ENCODE measurements around the gene TENM4. TPM values are rescaled to one million over a fixed set of nuclear protein-coding genes. Genes with fewer than 3 reads are reported as not detected.

TENM4 gene
- total and polyA plus RNA-seq, 5 experiments from 2014 or later, result not detected

DNA sequence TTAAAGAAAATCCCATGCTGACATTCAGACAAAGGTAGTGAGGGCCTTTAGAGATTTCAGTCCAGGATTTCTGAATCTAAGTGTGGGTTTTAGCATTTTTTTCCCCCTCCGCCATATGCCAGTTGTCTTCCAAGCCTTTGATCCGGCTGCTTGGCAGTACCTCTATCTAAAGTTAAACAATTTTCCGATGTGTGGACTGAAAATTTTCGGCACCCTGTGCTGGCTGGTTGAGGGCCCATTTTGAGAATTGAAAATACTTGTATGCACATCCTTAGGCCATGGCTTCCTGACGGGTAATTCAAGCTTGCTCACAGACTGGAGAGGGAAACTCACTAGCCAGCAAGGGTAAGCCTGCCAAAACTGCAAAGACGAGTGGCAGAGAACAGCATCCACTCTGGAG, 734.3 kb downstream of the TENM4 start:
- Mint-ChIP-seq H3K9me3 (no peaks in the 10 kb centered on the region), H3K4me1 (no peaks in the 10 kb centered on the region), H3K36me3 (no peaks in the 10 kb centered on the region), H3K27me3 (peaks cover 0 to 11% (median 1%) of the 10 kb centered on the region in 5 donors), H3K4me3 (no peak overlapping the region), H3K27ac (no peak overlapping the region)
- POLR2A ChIA-PET, result no interaction called here
- ATAC-seq (no peak), DNase-seq (no peak)

DNA sequence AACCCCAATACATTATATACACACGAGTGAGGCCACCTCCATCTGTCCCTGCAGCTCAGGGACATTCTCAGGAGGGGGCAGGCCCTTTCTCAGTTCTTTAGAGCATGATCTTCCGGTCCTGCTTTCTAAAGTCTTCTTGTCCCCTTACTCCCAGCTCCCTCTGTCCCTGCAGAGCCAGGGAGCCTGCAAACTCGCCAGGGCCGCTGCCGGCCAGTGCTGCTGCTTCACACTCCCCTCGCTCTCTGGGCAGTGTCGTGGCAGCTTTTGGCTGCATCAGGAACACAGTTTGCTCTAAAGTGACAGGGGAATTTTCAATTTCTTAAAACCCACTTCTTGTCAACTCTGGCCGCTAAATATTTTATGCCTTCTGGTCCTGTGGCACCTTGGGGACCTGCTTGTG, 736.0 kb downstream of the TENM4 start:
- H3K27me3 Mint-ChIP-seq, result peaks cover 1 to 10% (median 6%) of the 10 kb centered on the region in 5 donors
- DNase-seq (no peak), ATAC-seq (no peak)
- no peaks in the 10 kb centered on the region for H3K4me1 Mint-ChIP-seq
- no peaks in the 10 kb centered on the region for H3K36me3 Mint-ChIP-seq
- no peaks in the 10 kb centered on the region for H3K9me3 Mint-ChIP-seq
- POLR2A ChIA-PET, result no interaction called here
- no peak overlapping the region for H3K27ac Mint-ChIP-seq
- no peak overlapping the region for H3K4me3 Mint-ChIP-seq

DNA sequence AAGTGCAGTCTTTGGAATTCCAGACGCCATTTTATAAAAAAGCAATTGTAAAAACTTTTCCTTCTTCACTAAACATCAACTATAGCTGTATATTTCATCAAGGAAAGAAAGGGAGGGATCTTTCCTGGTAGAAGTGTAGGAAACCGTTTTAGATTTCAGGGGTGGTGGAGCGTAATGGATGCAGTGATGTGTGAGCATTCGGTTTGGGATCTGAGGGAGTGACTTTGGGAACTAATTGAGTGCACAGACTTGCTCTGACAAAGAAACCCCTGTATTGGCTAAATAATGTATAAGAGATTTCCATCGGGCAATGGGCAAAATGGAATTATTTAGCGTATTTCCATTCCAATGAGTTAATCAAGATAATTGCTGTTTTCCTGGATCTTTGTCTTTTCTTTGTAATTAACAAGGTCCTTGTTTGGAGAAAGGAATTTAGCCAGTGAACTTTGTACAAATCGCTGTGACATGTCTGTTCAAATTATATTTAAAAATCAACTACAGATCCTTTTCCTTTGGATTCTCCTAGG, 741.2 kb downstream of the TENM4 start:
- POLR2A ChIA-PET, result no interaction called here
- peaks cover 14 to 35% (median 26%) of the 10 kb centered on the region in 5 donors for H3K27me3 Mint-ChIP-seq
- no peaks in the 10 kb centered on the region for H3K4me1 Mint-ChIP-seq
- no peak for DNase-seq
- H3K4me3 Mint-ChIP-seq, result no peak overlapping the region
- H3K36me3 Mint-ChIP-seq, result no peaks in the 10 kb centered on the region
- ATAC-seq, result no peak
- H3K27ac Mint-ChIP-seq, result no peak overlapping the region
- H3K9me3 Mint-ChIP-seq, result no peaks in the 10 kb centered on the region

DNA sequence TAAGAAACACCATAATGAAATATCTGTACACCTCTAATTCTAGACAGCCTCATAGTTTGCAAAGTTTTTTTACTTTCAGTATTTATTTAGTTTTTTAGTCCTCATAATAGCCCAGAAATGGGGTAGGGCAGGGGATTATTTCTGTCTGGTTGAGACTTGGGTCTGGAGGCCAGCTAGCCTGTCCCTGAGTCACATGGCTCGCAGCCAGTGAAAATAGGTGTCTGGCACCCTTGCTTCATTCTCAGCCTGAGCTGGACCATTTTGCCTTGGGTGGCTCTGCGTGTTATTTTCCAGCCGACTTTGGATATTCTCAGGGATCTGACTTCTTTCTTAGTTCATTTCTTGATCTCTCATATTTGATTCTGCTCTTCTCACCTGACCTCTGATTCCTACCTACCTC, 742.2 kb downstream of the TENM4 start:
- no peak for ATAC-seq
- Mint-ChIP-seq H3K9me3 (no peaks in the 10 kb centered on the region), H3K27me3 (peaks cover 20 to 35% (median 29%) of the 10 kb centered on the region in 5 donors), H3K27ac (no peak overlapping the region), H3K4me3 (no peak overlapping the region), H3K36me3 (no peaks in the 10 kb centered on the region), H3K4me1 (no peaks in the 10 kb centered on the region)
- POLR2A ChIA-PET, result no interaction called here
- DNase-seq, result no peak

DNA sequence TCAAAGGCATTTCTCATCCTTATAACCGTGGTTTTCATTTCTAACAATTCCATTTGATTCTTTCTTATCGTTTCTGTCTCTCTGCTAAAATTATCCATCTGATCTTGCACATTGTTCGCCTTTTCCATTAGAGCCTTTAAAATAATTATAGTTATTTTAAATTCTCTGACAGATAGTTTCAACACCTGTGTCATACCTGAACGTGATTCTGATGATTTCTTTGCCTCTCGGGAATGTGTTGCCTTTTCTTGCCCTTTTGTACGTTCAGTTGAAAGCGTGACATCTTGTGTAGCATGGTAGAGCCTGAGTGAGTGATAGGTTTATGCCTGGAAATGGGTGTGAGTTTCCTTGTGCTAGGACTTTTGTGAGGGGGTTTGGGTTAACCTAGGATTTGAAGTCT, 744.7 kb downstream of the TENM4 start:
- no peak overlapping the region for H3K27ac Mint-ChIP-seq
- H3K27me3 Mint-ChIP-seq, result peaks cover 21 to 44% (median 29%) of the 10 kb centered on the region in 5 donors
- POLR2A ChIA-PET, result no interaction called here
- no peak overlapping the region for H3K4me3 Mint-ChIP-seq
- no peaks in the 10 kb centered on the region for H3K4me1 Mint-ChIP-seq
- no peaks in the 10 kb centered on the region for H3K9me3 Mint-ChIP-seq
- no peaks in the 10 kb centered on the region for H3K36me3 Mint-ChIP-seq
- DNase-seq (no peak), ATAC-seq (no peak)

DNA sequence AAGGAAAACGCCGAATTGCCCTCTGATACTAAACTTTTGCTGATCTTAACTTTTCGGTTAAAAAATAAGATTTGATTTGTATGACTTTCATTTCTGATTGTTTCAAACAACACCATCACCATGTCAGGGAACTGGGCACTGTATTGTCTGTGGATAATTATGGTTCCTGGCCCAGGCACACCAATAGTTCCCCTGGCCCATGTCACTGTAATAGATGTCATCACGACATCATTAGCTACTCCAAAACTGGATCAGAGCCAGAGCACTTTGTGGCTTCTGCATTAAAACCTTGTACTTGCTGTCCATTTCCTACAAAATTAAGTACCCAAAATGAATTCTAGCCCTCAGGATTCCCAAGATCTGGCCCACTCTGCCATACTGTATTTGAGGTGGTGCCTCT, 746.7 kb downstream of the TENM4 start:
- no peak for DNase-seq
- H3K27me3 Mint-ChIP-seq, result peaks cover 21 to 42% (median 32%) of the 10 kb centered on the region in 5 donors
- no peak for ATAC-seq
- H3K4me1 Mint-ChIP-seq, result no peaks in the 10 kb centered on the region
- no peak overlapping the region for H3K4me3 Mint-ChIP-seq
- H3K36me3 Mint-ChIP-seq, result no peaks in the 10 kb centered on the region
- no peak overlapping the region for H3K27ac Mint-ChIP-seq
- no peaks in the 10 kb centered on the region for H3K9me3 Mint-ChIP-seq
- POLR2A ChIA-PET, result no interaction called here

DNA sequence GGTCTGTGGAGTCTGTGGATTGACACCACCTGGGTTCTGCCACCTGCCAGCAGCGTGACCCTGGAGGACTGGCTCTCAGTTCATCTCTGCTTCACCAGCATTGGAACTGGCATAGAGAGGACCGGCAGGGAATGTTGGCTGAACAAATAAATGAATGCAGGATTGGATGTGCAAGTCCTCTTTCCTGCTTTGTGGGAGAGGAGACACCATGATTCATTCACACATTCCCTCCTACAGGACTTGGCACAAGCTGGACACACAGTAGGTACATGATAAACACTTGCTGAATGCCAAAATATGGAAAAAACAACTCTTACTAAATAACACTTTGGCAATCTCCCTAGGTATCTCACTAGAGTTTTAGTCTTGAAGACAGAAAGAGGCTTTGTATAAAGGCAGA, 749.6 kb downstream of the TENM4 start:
- DNase-seq (no peak), ATAC-seq (no peak)
- no peaks in the 10 kb centered on the region for H3K9me3 Mint-ChIP-seq
- no peak overlapping the region for H3K27ac Mint-ChIP-seq
- H3K4me3 Mint-ChIP-seq, result no peak overlapping the region
- POLR2A ChIA-PET, result no interaction called here
- no peaks in the 10 kb centered on the region for H3K36me3 Mint-ChIP-seq
- no peaks in the 10 kb centered on the region for H3K4me1 Mint-ChIP-seq
- peaks cover 14 to 31% (median 24%) of the 10 kb centered on the region in 5 donors for H3K27me3 Mint-ChIP-seq

DNA sequence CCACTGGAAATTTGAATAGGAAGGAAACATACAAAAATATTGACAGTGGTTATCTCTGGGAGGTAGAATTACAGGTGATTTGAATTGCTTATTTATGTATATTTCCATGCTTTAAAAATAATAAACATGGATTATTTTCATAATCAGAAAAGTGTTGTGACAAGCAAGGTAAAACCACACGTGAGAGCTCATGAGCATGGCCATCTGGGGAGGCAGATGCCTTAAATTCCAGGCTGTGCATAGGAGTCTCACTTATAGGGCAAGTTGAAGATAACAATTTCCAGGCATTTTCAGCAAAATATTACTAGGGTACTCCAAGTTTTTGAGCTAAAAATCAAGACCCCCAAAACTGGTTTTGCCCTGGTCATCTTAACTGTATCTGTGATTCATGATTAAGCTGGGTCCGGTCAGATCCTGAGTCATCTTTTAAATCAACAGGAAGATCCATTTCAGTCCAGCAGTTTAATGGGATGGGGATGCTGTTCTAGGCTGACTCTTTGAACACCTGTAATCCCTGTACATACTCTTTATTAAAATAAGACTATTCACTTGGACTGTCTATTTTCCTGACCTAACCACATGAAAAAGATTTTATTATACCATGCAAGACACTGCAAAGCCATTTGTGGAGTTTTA, 750.4 kb downstream of the TENM4 start:
- H3K4me3 Mint-ChIP-seq, result no peak overlapping the region
- no peaks in the 10 kb centered on the region for H3K4me1 Mint-ChIP-seq
- H3K9me3 Mint-ChIP-seq, result no peaks in the 10 kb centered on the region
- H3K27ac Mint-ChIP-seq, result no peak overlapping the region
- DNase-seq (no peak), ATAC-seq (no peak)
- POLR2A ChIA-PET, result no interaction called here
- H3K27me3 Mint-ChIP-seq, result peaks cover 10 to 36% (median 22%) of the 10 kb centered on the region in 5 donors
- H3K36me3 Mint-ChIP-seq, result no peaks in the 10 kb centered on the region

DNA sequence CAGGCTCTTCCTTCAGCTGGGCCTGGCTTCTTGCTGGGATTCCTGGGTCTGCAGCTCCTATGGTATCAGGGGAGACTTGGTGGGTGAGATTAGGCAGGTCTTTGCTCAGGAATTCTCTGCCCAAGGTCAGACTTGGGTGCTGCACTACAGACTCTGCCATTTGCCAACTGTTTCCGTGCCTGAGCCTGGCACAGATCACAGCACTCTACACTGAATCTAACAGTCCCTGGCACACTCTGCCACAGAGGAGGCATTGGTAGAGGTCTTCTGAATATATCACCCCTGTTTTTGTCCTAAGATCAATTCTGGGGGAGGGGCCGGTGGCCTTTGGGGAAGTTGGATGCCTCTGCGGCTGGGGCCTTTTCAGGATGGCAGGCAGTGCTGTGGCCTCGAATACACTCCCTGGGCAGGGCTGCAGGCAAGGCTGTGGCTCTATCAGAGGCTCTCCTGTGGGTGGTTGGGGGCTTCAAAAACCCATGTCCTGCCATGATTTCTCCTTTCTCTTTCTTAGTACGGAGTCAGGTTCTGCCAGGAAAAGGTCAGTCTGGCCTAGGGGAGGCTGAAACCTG, 751.2 kb downstream of the TENM4 start:
- peaks cover 12 to 43% (median 22%) of the 10 kb centered on the region in 5 donors for H3K27me3 Mint-ChIP-seq
- DNase-seq (no peak), ATAC-seq (no peak)
- POLR2A ChIA-PET, result no interaction called here
- no peaks in the 10 kb centered on the region for H3K4me1 Mint-ChIP-seq
- no peaks in the 10 kb centered on the region for H3K36me3 Mint-ChIP-seq
- peaks cover 0 to 3% (median 0%) of the 10 kb centered on the region in 9 donors for H3K9me3 Mint-ChIP-seq
- no peak overlapping the region for H3K4me3 Mint-ChIP-seq
- H3K27ac Mint-ChIP-seq, result no peak overlapping the region

DNA sequence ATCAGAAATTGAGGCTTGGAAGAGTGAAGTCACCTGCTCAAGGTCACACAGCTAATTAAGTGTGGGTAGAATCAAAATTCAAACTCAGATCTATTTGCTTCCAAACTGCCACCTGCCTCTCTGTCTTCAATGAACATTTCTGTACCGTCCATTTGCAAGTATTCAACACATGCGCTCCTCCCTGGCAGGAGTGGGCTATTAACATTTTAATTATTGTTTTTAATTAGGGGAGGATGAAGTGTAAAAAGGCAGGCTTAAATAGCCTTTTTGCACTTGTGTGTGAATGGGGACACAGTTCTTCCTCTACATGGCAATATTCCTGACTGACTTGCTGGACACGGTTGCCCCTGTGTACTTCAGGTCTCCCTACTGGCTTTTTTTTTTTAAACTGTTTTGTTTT, 751.7 kb downstream of the TENM4 start:
- no peak for DNase-seq
- no peak overlapping the region for H3K27ac Mint-ChIP-seq
- no peak for ATAC-seq
- POLR2A ChIA-PET, result no interaction called here
- peaks cover 0 to under 1% (median 0%) of the 10 kb centered on the region in 3 donors for H3K36me3 Mint-ChIP-seq
- no peak overlapping the region for H3K4me3 Mint-ChIP-seq
- peaks cover 12 to 49% (median 27%) of the 10 kb centered on the region in 5 donors for H3K27me3 Mint-ChIP-seq
- peaks cover 0 to 9% (median 0%) of the 10 kb centered on the region in 9 donors for H3K9me3 Mint-ChIP-seq
- peaks cover 0 to under 1% (median 0%) of the 10 kb centered on the region in 4 donors for H3K4me1 Mint-ChIP-seq

DNA sequence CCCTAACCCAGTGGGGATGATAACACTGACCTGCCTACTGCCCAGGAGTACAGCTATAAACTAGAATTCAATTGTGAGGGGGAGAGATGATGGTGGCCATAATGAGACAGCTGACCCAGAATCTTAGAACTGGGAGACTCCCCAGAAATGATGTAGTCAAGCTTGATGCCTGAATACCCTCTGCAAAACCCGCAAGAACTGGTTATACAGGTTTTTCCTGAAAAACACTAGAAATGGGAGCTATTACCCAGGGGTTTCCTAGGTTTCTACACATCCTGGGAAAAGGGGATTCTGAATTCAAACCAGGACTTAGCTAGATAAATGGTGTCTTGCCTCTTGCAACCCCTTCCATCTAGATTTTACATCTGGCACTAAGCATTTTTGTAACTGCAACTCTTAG, 752.4 kb downstream of the TENM4 start:
- ATAC-seq (no peak), DNase-seq (no peak)
- Mint-ChIP-seq H3K4me3 (no peak overlapping the region), H3K4me1 (peaks cover 0 to 6% (median 1%) of the 10 kb centered on the region in 4 donors), H3K9me3 (peaks cover 0 to 15% (median 5%) of the 10 kb centered on the region in 9 donors), H3K27ac (no peak overlapping the region), H3K36me3 (peaks cover 0 to 6% (median 0%) of the 10 kb centered on the region in 3 donors), H3K27me3 (peaks cover 16 to 55% (median 27%) of the 10 kb centered on the region in 5 donors)
- POLR2A ChIA-PET, result no interaction called here

DNA sequence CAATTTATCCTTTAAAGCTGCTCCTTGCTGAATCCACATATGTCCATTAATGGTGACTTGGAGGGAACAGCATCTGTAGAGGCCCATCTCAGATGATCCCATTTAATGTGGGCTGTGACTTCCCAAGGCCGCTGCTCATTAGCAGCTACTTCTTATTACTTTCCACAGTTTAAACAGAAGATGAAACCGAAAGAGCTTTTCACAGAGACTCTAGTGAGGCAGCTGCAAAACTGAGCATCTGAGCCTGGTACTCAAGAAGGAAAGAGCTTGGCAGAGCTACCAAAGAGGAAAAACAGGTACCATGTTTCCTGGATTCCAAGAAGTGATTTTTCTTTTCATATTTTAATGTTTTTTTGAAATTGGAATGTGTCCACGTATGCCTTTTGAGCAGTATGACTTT, 755.7 kb downstream of the TENM4 start:
- H3K27ac Mint-ChIP-seq, result peak overlapping the region in 1 of 10 donors; percentile 42
- peaks cover 11 to 41% (median 21%) of the 10 kb centered on the region in 5 donors for H3K27me3 Mint-ChIP-seq
- POLR2A ChIA-PET, result no interaction called here

DNA sequence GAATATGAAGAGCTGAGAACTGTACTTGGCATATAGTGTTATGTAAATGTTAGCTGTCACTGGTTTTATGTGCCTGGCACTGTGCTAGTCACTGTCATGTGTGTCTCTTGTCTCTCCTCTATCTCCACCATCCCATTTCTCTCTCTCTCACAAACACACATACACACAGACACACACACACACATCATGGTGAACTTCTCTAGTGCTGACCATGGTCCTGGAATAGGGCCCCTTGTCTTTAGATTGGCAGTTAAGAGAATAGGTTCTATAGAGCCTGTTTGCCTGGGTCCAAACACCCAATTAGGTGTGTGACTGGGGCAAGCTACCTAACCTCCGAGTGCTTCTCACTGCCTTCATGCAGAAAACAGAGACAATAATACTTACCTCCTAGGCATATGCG, 756.5 kb downstream of the TENM4 start:
- peaks cover 0 to 6% (median 1%) of the 10 kb centered on the region in 4 donors for H3K4me1 Mint-ChIP-seq
- H3K9me3 Mint-ChIP-seq, result peaks cover 0 to 15% (median 5%) of the 10 kb centered on the region in 9 donors
- DNase-seq (no peak), ATAC-seq (no peak)
- H3K27me3 Mint-ChIP-seq, result peaks cover 9 to 37% (median 21%) of the 10 kb centered on the region in 5 donors
- peaks cover 0 to 6% (median 0%) of the 10 kb centered on the region in 3 donors for H3K36me3 Mint-ChIP-seq
- POLR2A ChIA-PET, result no interaction called here
- H3K27ac Mint-ChIP-seq, result no peak overlapping the region
- H3K4me3 Mint-ChIP-seq, result no peak overlapping the region

More for the DNA sequence above, 755.7 kb downstream of the TENM4 start:
- peaks cover 0 to 15% (median 5%) of the 10 kb centered on the region in 9 donors for H3K9me3 Mint-ChIP-seq
- no peak overlapping the region for H3K4me3 Mint-ChIP-seq
- ATAC-seq (no peak), DNase-seq (no peak)
- peaks cover 0 to 6% (median 1%) of the 10 kb centered on the region in 4 donors for H3K4me1 Mint-ChIP-seq
- peaks cover 0 to 6% (median 0%) of the 10 kb centered on the region in 3 donors for H3K36me3 Mint-ChIP-seq

Measured in naive thymus-derived CD8-positive, alpha-beta T cell (primary cell).